NCI-H1105 (cell line): ENCODE results near the gene SMIM13.

Experiments used
- DNase-seq: peaks from one replicate; lab custom pipeline; 2025; lab: John Stamatoyannopoulos, UW

The SMIM13 gene

GRCh38 chr6:11121851-11122250, 28.2 kb downstream of the SMIM13 start:
- no peak for DNase-seq

- DNase-seq, result no peak
Observed at GRCh38 chr6:11122380-11122779, 28.7 kb downstream of the SMIM13 start.

- DNase-seq, result no peak
Observed at GRCh38 chr6:11123978-11124377, 30.3 kb downstream of the SMIM13 start.

- no peak for DNase-seq
Observed at GRCh38 chr6:11126876-11127275, 33.2 kb downstream of the SMIM13 start.

- no peak for DNase-seq
Observed at GRCh38 chr6:11128608-11129007, 35.0 kb downstream of the SMIM13 start.

GRCh38 chr6:11129908-11130565, 36.4 kb downstream of the SMIM13 start:
- DNase-seq, result no peak

GRCh38 chr6:11130605-11131004, 37.0 kb downstream of the SMIM13 start:
- no peak for DNase-seq

GRCh38 chr6:11132194-11132888, 38.7 kb downstream of the SMIM13 start:
- no peak for DNase-seq

- DNase-seq, result no peak
Observed at GRCh38 chr6:11133281-11133680, 39.6 kb downstream of the SMIM13 start.

- DNase-seq, result no peak
Observed at GRCh38 chr6:11136809-11137208, 43.2 kb downstream of the SMIM13 start.

GRCh38 chr6:11139051-11139960, 45.7 kb downstream of the SMIM13 start:
- DNase-seq, result no peak

GRCh38 chr6:11140056-11140455, 46.4 kb downstream of the SMIM13 start:
- no peak for DNase-seq

GRCh38 chr6:11141295-11141694, 47.7 kb downstream of the SMIM13 start:
- no peak for DNase-seq

GRCh38 chr6:11142296-11143027, 48.8 kb downstream of the SMIM13 start:
- DNase-seq, result no peak

GRCh38 chr6:11143394-11144371, 50.0 kb downstream of the SMIM13 start:
- no peak for DNase-seq

GRCh38 chr6:11144393-11144851, 50.8 kb downstream of the SMIM13 start:
- DNase-seq, result peak; percentile 66

- no peak for DNase-seq
Observed at GRCh38 chr6:11146117-11146826, 52.6 kb downstream of the SMIM13 start.

GRCh38 chr6:11149551-11149950, 55.9 kb downstream of the SMIM13 start:
- DNase-seq, result no peak

GRCh38 chr6:11151488-11151887, 57.9 kb downstream of the SMIM13 start:
- DNase-seq, result no peak

- DNase-seq, result no peak
Observed at GRCh38 chr6:11152581-11152980, 58.9 kb downstream of the SMIM13 start.
